ENCODE results near the gene LFNG.

The LFNG gene

GRCh38 chr7:2504128-2504888 is 15.3 kb upstream of the LFNG start:
- DNase-seq = no peak

DNA sequence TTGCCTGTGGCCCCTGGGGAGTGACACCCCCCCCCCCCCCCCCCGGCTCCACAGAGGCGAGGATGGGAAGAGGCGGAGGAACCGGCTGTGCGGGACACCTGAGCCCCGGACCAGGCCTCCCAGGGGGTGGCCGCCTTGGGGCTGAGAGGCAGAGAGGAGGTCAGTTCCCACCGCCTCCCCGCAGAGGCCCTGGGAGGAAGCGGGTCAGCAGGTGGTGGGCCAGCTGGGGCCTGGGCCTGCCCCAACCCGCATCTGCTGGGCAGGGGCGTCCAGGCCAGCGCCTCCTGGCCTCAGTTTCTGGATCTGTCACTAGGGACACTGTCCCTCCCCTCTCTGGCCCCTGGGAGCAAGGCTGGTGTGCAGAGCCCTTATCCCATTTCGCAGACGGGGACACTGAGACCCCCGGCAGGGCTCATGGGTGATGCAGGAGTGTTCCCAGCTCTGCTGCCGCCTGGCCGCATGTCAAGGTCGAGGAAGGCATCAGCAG is 14.6 kb upstream of the LFNG start:
- no peak for DNase-seq

DNA sequence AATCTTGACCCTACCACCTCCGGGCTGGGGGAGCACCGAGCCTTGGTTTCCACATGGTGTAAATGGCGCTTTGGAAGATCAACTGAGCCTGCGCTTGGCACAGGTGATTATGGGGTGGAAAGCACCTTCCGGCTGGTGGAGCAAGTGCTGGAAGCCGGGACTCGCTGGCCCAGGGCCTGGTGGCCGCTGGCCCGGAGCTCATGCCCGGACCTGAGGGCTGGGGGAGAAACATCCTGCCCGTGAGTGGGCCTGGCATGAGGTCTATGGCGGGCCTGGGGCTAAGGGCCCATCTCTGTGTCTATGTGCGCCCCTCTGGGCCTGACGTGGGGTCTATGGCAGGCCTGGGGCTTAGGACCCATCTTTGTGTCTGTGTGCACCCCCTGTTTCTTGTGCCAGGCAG is 14.2 kb upstream of the LFNG start:
- no peak for DNase-seq

- DNase-seq = no peak
These were observed 12.2 kb upstream of the LFNG start for GRCh38 chr7:2507208-2507916.

DNA sequence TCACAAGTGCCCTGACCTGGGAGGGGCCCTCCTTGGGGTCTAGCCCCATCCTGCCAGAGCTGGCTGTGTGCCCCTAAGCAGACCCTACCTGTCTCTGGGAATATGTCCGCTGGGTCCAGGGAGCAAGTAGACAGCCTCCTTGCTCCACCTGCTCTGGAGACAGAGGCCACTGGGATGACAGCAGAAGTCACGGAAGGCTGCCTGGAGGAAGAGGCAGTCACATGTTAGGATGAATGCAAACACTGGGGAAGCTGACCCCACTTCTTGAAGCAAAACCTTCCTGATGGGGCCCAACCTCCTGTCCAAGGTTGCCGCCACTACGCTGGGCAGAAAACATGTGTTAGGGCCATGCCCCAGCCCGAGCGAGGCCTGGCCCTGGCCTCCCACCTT is 11.7 kb upstream of the LFNG start:
- no peak for DNase-seq

GRCh38 chr7:2508327-2509215 is 11.0 kb upstream of the LFNG start:
- peak; percentile 69 to 73 for DNase-seq

GRCh38 chr7:2509298-2509906 is 10.2 kb upstream of the LFNG start:
- DNase-seq = no peak

- no peak for DNase-seq
These were observed 9.3 kb upstream of the LFNG start for GRCh38 chr7:2510130-2510776.

DNA sequence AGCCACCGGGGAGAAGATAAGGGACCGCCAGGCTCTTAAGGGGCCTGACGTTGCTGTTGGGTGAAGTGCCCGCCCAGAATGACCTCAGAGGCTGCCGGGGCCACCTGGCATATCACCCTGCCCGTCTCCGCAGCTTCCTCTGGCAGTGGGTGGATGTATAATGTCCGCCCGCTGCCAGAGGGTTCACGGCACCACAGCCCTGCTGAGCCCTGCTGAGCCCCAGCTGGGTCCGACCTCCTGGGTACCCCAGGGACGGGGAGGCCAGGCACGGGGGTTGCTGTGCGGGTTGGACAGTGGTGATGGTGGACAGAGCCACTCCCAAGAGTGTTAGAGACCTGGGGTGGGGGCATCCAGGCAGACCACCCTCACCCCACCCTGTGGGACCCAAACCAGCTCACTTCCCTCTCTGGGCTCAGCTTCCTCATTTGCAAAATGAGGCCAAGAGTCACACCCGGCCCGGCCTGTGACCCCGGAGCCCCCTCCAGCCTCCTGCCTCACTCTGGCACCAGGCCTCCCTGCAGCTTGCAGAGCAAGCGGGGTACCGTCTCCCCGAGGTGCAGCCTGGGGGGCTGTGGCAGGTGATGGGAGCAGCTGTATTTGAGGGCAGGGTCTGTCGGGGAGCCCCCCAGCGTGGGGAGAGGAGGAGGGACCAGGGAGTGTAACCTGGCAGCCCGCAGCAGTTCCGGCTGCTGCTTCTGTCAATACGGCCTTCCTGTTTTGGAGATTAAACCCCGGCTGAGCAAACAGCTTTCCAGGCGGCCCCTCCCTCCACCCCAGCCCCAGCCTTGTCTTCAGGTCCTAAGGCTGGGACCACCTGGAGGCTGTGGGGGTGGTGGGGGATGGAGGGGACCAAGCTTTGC is 8.4 kb upstream of the LFNG start:
- peak; percentile 56 to 61 for DNase-seq

- DNase-seq = no peak
These were observed 7.8 kb upstream of the LFNG start for GRCh38 chr7:2511769-2512168.

GRCh38 chr7:2512179-2512661 is 7.4 kb upstream of the LFNG start:
- DNase-seq = no peak

DNA sequence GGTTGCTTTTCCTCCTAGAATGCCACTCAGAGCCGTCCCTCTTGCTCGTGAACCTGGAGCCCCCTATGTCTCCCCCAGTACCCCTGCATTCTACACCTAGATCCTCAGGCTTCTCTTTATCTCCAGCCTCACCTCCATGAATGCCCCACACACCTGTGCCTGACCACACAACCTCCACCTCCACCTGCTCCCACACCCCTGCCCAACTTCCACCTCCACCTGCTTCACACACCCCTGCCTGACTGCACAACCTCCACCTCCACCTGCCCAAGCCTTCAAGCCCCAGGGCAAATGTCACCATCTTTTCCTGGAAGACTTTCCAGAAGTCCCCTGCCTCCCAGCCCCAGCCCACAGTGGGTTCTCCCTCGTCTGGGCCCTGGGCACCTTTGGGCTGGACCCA is 6.9 kb upstream of the LFNG start:
- DNase-seq = no peak

DNA sequence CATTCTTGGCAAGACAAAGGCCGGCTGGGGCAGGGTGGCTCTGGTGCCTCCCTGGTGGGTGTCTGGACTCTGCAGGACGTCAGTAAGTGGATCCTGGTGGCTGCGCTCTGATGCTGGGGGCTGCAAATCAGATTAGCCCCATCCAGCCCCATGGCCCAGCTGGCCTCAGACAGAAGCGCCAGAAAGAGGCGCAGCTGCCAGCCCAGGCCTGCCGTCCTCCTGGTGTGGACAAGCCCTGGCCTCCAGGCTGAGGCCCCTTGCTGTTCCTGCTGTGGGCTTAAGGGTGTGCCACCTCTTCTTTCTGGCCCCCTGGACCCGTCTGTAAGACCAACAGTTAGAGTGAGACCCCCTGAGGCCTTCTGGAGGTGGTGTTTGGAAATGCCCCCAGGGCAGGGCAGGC is 5.9 kb upstream of the LFNG start:
- no peak for DNase-seq

GRCh38 chr7:2514473-2515423 is 4.8 kb upstream of the LFNG start:
- DNase-seq = no peak

GRCh38 chr7:2515424-2516193 is 4.0 kb upstream of the LFNG start:
- DNase-seq = no peak

DNA sequence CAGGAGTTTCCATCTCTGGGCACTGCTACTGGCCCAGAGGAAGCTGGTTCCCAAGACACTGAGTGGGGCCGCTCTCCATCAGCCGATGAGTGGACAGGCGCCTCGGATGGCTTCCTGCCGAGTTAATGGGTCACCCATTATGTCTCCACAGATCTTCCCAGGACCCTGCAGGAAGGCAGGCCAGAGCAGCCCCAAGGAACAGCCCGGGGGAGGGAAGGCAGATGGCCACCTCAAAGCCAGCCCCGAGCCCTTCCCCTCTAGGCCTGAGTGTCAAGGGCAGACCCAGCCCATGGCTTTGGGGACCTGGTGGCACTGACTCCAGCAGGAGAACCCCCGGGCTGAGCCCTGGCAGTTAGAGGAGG is 3.4 kb upstream of the LFNG start:
- DNase-seq = no peak

GRCh38 chr7:2517026-2517425 is 2.5 kb upstream of the LFNG start:
- no peak for DNase-seq

DNA sequence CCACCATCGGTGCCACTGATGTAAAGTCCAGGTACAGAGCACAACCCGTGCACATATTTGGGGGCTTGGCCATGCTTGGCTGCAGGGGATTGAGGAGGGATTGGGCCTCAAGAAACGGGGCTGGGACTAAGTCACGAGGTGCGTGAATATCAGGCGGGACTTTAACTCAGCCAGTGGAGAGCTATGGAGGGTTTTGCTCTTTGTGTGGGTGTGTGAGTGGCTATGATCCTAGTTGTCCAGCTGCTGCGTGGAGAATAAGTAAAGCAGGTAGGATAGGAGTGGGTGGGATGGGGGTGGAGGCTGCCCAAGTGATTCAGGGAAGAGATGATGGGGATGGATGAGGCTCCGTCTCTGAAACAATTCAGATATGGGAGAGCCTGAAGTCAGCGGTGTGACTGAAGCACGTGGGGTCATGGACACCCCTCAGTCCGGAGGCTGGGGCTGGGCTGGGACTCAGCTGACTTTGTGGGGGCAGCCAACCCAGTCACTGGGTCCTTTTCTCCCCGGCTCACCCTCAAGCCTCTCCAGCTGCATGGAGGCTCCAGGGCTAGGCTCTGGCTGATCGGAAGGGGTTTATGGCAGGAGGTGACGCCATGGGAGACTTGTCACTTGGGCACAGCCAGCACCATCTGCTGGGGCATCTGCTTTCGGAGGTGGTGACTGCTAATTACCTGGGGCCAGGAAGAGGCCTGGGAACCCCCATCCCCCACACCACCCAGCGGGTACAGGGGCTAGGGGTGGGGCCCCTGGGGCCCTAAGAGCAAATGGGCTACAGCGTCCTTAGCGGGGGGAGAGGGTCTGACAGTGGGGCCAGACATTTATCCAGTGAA is 1.7 kb upstream of the LFNG start:
- no peak for DNase-seq

Measured in stimulated activated CD4-positive, alpha-beta T cell treated with anti-CD3 and anti-CD28 coated beads, Interleukin-2, amount 100 ng/mL, for 24 hours (primary cell).